ENCODE data around the gene ELF4.

- TF ChIP-seq REST (IDR thresholded peaks at IDR 0.05; ENCODE audit: low read depth), result no peak
- no peak for TF ChIP-seq CTCF (IDR thresholded peaks at IDR 0.05 in 2 of 3, conservative IDR thresholded peaks at IDR 0.05 in 1 of 3; ENCODE audit: borderline replicate concordance in 1 of 3, insufficient read depth in 1 of 3, low read depth in 2 of 3, low read length in 2 of 3)
- TF ChIP-seq EZH2phosphoT487 (IDR thresholded peaks at IDR 0.05; ENCODE audit: borderline replicate concordance), result no peak
- TF ChIP-seq TCF7L2 (IDR thresholded peaks at IDR 0.05; ENCODE audit: borderline replicate concordance, extremely low read depth, insufficient read depth, insufficient read length), result no peak
- no peak for TF ChIP-seq POLR2A (IDR thresholded peaks at IDR 0.05; ENCODE audit: borderline replicate concordance, extremely low read depth, insufficient read depth, insufficient read length)
Measured at GRCh38 chrX:130027569-130027968, 82.7 kb downstream of the ELF4 start.
